ENCODE results near the gene PHF2. TPM values are rescaled to one million over a fixed set of nuclear protein-coding genes. Genes with fewer than 3 reads are reported as not detected.

The PHF2 gene
- total and polyA plus RNA-seq, 10 donors = 11.2 to 46.2 (median 31.0) TPM

- Histone ChIP-seq H3K4me1 (no peaks in the 10 kb centered on the region), H3K27ac (no peak overlapping the region), H3K4me3 (no peak overlapping the region), H3K27me3 (replicated peaks in 1 of 7) (peaks cover 0 to 11% (median 0%) of the 10 kb centered on the region in 7 donors), H3K36me3 (no peaks in the 10 kb centered on the region), H3K9me3 (peaks cover 0 to 40% (median 20%) of the 10 kb centered on the region in 8 donors)
- TF ChIP-seq CTCF (IDR thresholded peaks at IDR 0.05 in 8 of 11, conservative IDR thresholded peaks at IDR 0.05 in 3 of 11) (no peak), POLR2A (IDR thresholded peaks at IDR 0.05) (no peak), POLR2AphosphoS5 (IDR thresholded peaks at IDR 0.05) (no peak)
- intact Hi-C loops (cut with DNase I; ENCODE audit: low total_unique reads) = no loop called here
- peak; percentile 64 for DNase-seq
- WGBS, 5 donors = 87 to 95% (median 90%) methylated on average over 26 to 28 of the region's 28 CpGs
Measured at GRCh38 chr9:93697352-93698139, 121.2 kb downstream of the PHF2 start.

GRCh38 chr9:93698140-93698908 lies 121.9 kb downstream of the PHF2 start:
- H3K27ac ChIP-seq = no peak overlapping the region
- no peaks in the 10 kb centered on the region for H3K4me1 ChIP-seq
- H3K27me3 ChIP-seq (replicated peaks in 1 of 7) = peaks cover 0 to 11% (median 0%) of the 10 kb centered on the region in 7 donors
- intact Hi-C loops (cut with DNase I; ENCODE audit: low total_unique reads) = no loop called here
- WGBS, 5 donors = 72 to 80% (median 77%) methylated on average over 13 to 16 of the region's 16 CpGs
- no peak overlapping the region for H3K4me3 ChIP-seq
- H3K36me3 ChIP-seq = no peaks in the 10 kb centered on the region
- peaks cover 0 to 46% (median 23%) of the 10 kb centered on the region in 8 donors for H3K9me3 ChIP-seq
- TF ChIP-seq POLR2A (IDR thresholded peaks at IDR 0.05) (no peak), POLR2AphosphoS5 (IDR thresholded peaks at IDR 0.05) (no peak), CTCF (IDR thresholded peaks at IDR 0.05 in 8 of 11, conservative IDR thresholded peaks at IDR 0.05 in 3 of 11) (no peak)
- peak; percentile 62 for DNase-seq

- TF ChIP-seq POLR2A (IDR thresholded peaks at IDR 0.05) (no peak), POLR2AphosphoS5 (IDR thresholded peaks at IDR 0.05) (no peak), CTCF (IDR thresholded peaks at IDR 0.05 in 8 of 11, conservative IDR thresholded peaks at IDR 0.05 in 3 of 11) (no peak)
- Histone ChIP-seq H3K36me3 (no peaks in the 10 kb centered on the region), H3K27ac (no peak overlapping the region), H3K4me1 (no peaks in the 10 kb centered on the region), H3K9me3 (peaks cover 0 to 60% (median 33%) of the 10 kb centered on the region in 8 donors), H3K4me3 (no peak overlapping the region), H3K27me3 (replicated peaks in 1 of 7) (peaks cover 0 to 11% (median 0%) of the 10 kb centered on the region in 7 donors)
- no peak for DNase-seq
- 77 to 100% (median 79%) methylated on average over 1 to 3 of the region's 3 CpGs for WGBS, 5 donors
- intact Hi-C loops (cut with DNase I; ENCODE audit: low total_unique reads) = no loop called here
Measured at GRCh38 chr9:93699650-93700049, 123.3 kb downstream of the PHF2 start.

Measured in spleen (tissue), 11 donors.